H1 (cell line): ENCODE measurements around the gene MROH8. TPM values are rescaled to one million over a fixed set of nuclear protein-coding genes. Genes with fewer than 3 reads are reported as not detected.

ENCODE experiments used
- KDM4A ChIP-seq: IDR thresholded peaks from one replicate; pipeline ENCODE4 v1.7.1; 2012; ENCODE audit warnings: low read depth, mild to moderate bottlenecking, moderate library complexity, low read length, inconsistent platforms; ENCODE audit not compliant: severe bottlenecking
- KDM5A ChIP-seq: fragments of 200-600 bp; IDR thresholded peaks from 2 replicates; pipeline ENCODE4 v1.7.1; 2012; ENCODE audit warnings: mild to moderate bottlenecking, low read length, inconsistent platforms, mixed read lengths
- polyA plus RNA-seq, 7 experiments: library from polyadenylated mRNA; depleted of rRNA in 3 of 7; stranded (reverse) in 5 of 7; unstranded in 2 of 7; fragments of >200 nt in 5 of 7; fragments of 200-250 nt in 2 of 7; gene quantifications; 1 replicate in 5 of 7; 2 replicates in 1 of 7; 4 replicates in 1 of 7; pipeline versions ENCODE4 v1.2.1 to v1.2.3, GENCODE V29; 2011 to 2013; ENCODE audit warnings: missing spikeins in 2 of 7, mixed read lengths in 2 of 7
- total RNA-seq: library from RNA; stranded (reverse); fragmentation: NEBNext Ultra II Directional; extraction: Animal tissue kit (Norgen Biotek cat#: 25700); gene quantifications from 2 replicates; pipeline ENCODE4 v1.2.1, GENCODE V29; 2021

The MROH8 gene
- total and polyA plus RNA-seq, 2 of the 8 experiments (the other 6 are each of a cell fraction or from before 2014, with no cell fraction given) = 0.50 to 0.86 TPM

GRCh38 chr20:37172836-37173235, 6.5 kb downstream of the MROH8 start (continued):
- no peak for TF ChIP-seq KDM4A
- TF ChIP-seq KDM5A = no peak
